ENCODE results near the gene TIGD6. TPM values are rescaled to one million over a fixed set of nuclear protein-coding genes. Genes with fewer than 3 reads are reported as not detected.
A peak's percentile ranks its signal among the peaks of the same experiment; 100 is the strongest.

Gene TIGD6
- total and polyA plus RNA-seq, 9 of the 15 experiments (the other 6 are each of a cell fraction or from before 2014, with no cell fraction given), result 1.8 to 6.3 (median 3.9) TPM

DNA sequence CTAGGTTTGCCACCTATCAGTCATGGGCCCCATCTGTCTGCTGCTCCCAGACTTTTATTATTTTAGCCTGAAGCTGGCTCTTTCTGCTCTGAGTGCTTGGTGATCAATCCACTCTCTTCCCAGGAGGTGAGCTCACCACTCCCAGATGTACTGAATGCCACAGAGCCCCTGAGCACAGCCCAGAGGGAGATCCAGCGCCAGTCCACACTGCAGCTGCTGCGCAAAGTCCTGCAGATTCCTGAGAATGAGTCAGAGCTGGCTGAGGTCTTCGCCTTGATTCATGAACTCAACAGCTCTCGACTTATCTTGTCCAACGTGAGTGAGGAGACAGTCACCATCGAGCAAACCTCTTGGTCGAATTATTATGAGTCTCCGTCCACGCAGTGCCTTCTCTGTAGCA is 36.1 kb upstream of the TIGD6 start:
- no peaks in the 10 kb centered on the region for H3K9me3 ChIP-seq (replicated peaks; ENCODE audit: control insufficient read depth, insufficient read depth, low read depth, low read length)
- peaks cover 98% of the 10 kb centered on the region for H3K36me3 ChIP-seq (ENCODE audit: control insufficient read depth, insufficient read depth, low read length)
- H4K20me1 ChIP-seq (replicated peaks; ENCODE audit: control insufficient read depth, insufficient read depth, low read length), result no peaks in the 10 kb centered on the region
- no peak for DNase-seq (ENCODE audit: extremely low read depth in 1 of 4, low spot score in 3 of 4)
- ATAC-seq, result no peak
- H3K27me3 ChIP-seq (ENCODE audit: control insufficient read depth in 2 of 2, insufficient read depth in 2 of 2, low read length in 2 of 2), result no peaks in the 10 kb centered on the region
- no peaks in the 10 kb centered on the region for H3K79me2 ChIP-seq (ENCODE audit: control insufficient read depth, insufficient read depth, low read length)
- peak; percentile 40 for FAIRE-seq
- H3K9me1 ChIP-seq (ENCODE audit: control insufficient read depth, insufficient read depth, low read length), result no peaks in the 10 kb centered on the region
- POLR2A ChIA-PET, result interaction anchor here (0.9 kb wide), 1 partner anchor 20 kb away, joined by 4 read pairs; no protein-coding TSS in a partner anchor
- no peak overlapping the region for H3K4me3 ChIP-seq
- intact Hi-C loops (cut with micrococcal nuclease), result no loop called here
- WGBS (ENCODE audit: insufficient coverage, low coverage, missing lambda C conversion rate), result 84% methylated on average over 9 of the region's 9 CpGs
- H3K4me1 ChIP-seq (replicated peaks in 1 of 2; ENCODE audit: control insufficient read depth in 2 of 2, insufficient read depth in 2 of 2, low read length in 2 of 2), result no peaks in the 10 kb centered on the region
- no peak overlapping the region for H3K27ac ChIP-seq (ENCODE audit: extremely low read depth, low read depth, low read length)
- TF ChIP-seq, protein P1, sequence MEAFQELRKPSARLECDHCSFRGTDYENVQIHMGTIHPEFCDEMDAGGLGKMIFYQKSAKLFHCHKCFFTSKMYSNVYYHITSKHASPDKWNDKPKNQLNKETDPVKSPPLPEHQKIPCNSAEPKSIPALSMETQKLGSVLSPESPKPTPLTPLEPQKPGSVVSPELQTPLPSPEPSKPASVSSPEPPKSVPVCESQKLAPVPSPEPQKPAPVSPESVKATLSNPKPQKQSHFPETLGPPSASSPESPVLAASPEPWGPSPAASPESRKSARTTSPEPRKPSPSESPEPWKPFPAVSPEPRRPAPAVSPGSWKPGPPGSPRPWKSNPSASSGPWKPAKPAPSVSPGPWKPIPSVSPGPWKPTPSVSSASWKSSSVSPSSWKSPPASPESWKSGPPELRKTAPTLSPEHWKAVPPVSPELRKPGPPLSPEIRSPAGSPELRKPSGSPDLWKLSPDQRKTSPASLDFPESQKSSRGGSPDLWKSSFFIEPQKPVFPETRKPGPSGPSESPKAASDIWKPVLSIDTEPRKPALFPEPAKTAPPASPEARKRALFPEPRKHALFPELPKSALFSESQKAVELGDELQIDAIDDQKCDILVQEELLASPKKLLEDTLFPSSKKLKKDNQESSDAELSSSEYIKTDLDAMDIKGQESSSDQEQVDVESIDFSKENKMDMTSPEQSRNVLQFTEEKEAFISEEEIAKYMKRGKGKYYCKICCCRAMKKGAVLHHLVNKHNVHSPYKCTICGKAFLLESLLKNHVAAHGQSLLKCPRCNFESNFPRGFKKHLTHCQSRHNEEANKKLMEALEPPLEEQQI (IDR thresholded peaks at IDR 0.05), result no peak
- TF ChIP-seq FOSL1 (tag; conservative IDR thresholded peaks at IDR 0.05), result peak; percentile 67
- H3K9ac ChIP-seq (ENCODE audit: insufficient read depth in 1 of 2, low read depth in 2 of 2, low read length in 2 of 2), result no peak overlapping the region
- no peak overlapping the region for H3K4me2 ChIP-seq (ENCODE audit: insufficient read depth, low read length)
- CTCF ChIA-PET (ENCODE audit: low intra/inter-chr PET ratio), result no interaction called here
- in situ Hi-C loops (cut with MboI), result no loop called here
- no peak overlapping the region for H2AFZ ChIP-seq (ENCODE audit: low read depth, low read length)
- no TSS peak for BruUV-seq (replicated peaks)
